Measurements from ENCODE around the gene ALOX15. TPM values are rescaled to one million over a fixed set of nuclear protein-coding genes. Genes with fewer than 3 reads are reported as not detected.

ALOX15 gene
- total and polyA plus RNA-seq, 9 of the 15 experiments (the other 6 are each of a cell fraction or from before 2014, with no cell fraction given): not detected

DNA sequence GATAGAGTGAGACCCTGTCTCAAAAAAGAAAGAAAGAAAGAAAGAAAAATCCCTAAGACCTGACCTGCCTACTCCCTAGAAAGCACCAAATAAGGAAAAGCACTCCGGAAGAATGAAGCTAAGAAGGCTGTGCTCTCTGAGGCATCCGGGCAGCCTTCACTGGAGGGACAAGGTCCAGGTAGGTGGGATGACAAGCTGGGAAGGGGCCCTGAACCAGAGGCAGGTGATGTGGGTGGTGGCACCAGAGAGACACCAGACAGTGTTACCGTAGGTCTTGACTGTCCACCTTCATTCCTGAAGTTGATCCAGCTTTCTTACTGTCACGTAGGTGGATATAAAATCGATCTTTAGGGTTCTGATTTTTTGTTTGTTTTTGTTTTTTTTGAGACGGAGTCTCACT, 30.8 kb downstream of the ALOX15 start:
- H3K4me1 ChIP-seq (replicated peaks in 1 of 2; ENCODE audit: control insufficient read depth in 2 of 2, insufficient read depth in 2 of 2, low read length in 2 of 2): peaks cover 3 to 7% of the 10 kb centered on the region in 2 experiments; a peak in 3 of 5 replicates
- ATAC-seq: no peak
- H3K9me1 ChIP-seq (ENCODE audit: control insufficient read depth, insufficient read depth, low read length): no peaks in the 10 kb centered on the region
- FAIRE-seq: no peak
- ChIA-PET CTCF (ENCODE audit: low intra/inter-chr PET ratio) (no interaction called here), POLR2A (interaction anchor here (0.6 to 1.2 kb wide), 2 partner anchors 10 to 451 kb away, joined by 3 read pairs; no protein-coding TSS in a partner anchor)
- 7% methylated on average over 4 of the region's 6 CpGs for WGBS (ENCODE audit: insufficient coverage, low coverage, missing lambda C conversion rate)
- H3K27ac ChIP-seq (ENCODE audit: extremely low read depth, low read depth, low read length): no peak overlapping the region
- in situ Hi-C loops (cut with MboI): no loop called here
- BruUV-seq (replicated peaks): no TSS peak
- H3K9me3 ChIP-seq (replicated peaks; ENCODE audit: control insufficient read depth, insufficient read depth, low read depth, low read length): no peaks in the 10 kb centered on the region
- no peak overlapping the region for H3K9ac ChIP-seq (ENCODE audit: insufficient read depth in 1 of 2, low read depth in 2 of 2, low read length in 2 of 2)
- H3K4me2 ChIP-seq (ENCODE audit: insufficient read depth, low read length): no peak overlapping the region
- H3K27me3 ChIP-seq (ENCODE audit: control insufficient read depth in 2 of 2, insufficient read depth in 2 of 2, low read length in 2 of 2): peaks cover 20 to 39% of the 10 kb centered on the region in 2 experiments
- H3K79me2 ChIP-seq (ENCODE audit: control insufficient read depth, insufficient read depth, low read length): no peaks in the 10 kb centered on the region
- H3K4me3 ChIP-seq: no peak overlapping the region
- no peaks in the 10 kb centered on the region for H3K36me3 ChIP-seq (ENCODE audit: control insufficient read depth, insufficient read depth, low read length)
- intact Hi-C loops (cut with micrococcal nuclease): no loop called here
- no peak for DNase-seq (ENCODE audit: extremely low read depth in 1 of 4, low spot score in 3 of 4)
- H2AFZ ChIP-seq (ENCODE audit: low read depth, low read length): no peak overlapping the region
- no peak for TF ChIP-seq TGIF2 (CRISPR knock-in tag; IDR thresholded peaks at IDR 0.05)
- TF ChIP-seq PTTG1 (tag; IDR thresholded peaks at IDR 0.05; ENCODE audit: low read depth): no peak
- TF ChIP-seq ZNF408 (CRISPR knock-in tag; IDR thresholded peaks at IDR 0.05; ENCODE audit: low read depth): no peak
- no peak for TF ChIP-seq TCF3 (CRISPR knock-in tag; IDR thresholded peaks at IDR 0.05)
- TF ChIP-seq POLR2A (conservative IDR thresholded peaks at IDR 0.05): no peak
- TF ChIP-seq, protein P1, sequence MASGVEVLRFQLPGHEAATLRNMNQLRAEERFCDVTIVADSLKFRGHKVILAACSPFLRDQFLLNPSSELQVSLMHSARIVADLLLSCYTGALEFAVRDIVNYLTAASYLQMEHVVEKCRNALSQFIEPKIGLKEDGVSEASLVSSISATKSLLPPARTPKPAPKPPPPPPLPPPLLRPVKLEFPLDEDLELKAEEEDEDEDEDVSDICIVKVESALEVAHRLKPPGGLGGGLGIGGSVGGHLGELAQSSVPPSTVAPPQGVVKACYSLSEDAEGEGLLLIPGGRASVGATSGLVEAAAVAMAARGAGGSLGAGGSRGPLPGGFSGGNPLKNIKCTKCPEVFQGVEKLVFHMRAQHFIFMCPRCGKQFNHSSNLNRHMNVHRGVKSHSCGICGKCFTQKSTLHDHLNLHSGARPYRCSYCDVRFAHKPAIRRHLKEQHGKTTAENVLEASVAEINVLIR (CRISPR knock-in tag; IDR thresholded peaks at IDR 0.05): no peak
- TF ChIP-seq ZKSCAN1 (IDR thresholded peaks at IDR 0.05; ENCODE audit: low read depth, low read length): no peak
- TF ChIP-seq MCM7 (IDR thresholded peaks at IDR 0.05): no peak
- no peak for TF ChIP-seq ZNF445 (CRISPR knock-in tag; IDR thresholded peaks at IDR 0.05; ENCODE audit: low read depth)
- TF ChIP-seq CREM (IDR thresholded peaks at IDR 0.05; ENCODE audit: low read depth): no peak
- no peak for TF ChIP-seq KDM4B (IDR thresholded peaks at IDR 0.05; ENCODE audit: borderline replicate concordance in 2 of 2, low read depth in 1 of 2)
- TF ChIP-seq ZNF311 (CRISPR knock-in tag; IDR thresholded peaks at IDR 0.05): no peak
- no peak for TF ChIP-seq MCM2 (IDR thresholded peaks at IDR 0.05; ENCODE audit: low read depth)
- no peak for TF ChIP-seq CBFA2T2 (conservative IDR thresholded peaks at IDR 0.05)
- no peak for TF ChIP-seq HMGXB4 (CRISPR knock-in tag; IDR thresholded peaks at IDR 0.05)
- TF ChIP-seq HNRNPUL1 (IDR thresholded peaks at IDR 0.05; ENCODE audit: low read length): no peak
- 0 out of 2 replicates have a peak, but pooled peaks cover 6% of the 10 kb centered on the region for H4K20me1 ChIP-seq (replicated peaks; ENCODE audit: control insufficient read depth, insufficient read depth, low read length)

All from K562 (cell line).